Measurements from ENCODE around the gene ALDH1L1.

GRCh38 chr3:126117786-126118185 is 62.6 kb downstream of the ALDH1L1 start:
- TF ChIP-seq CTCF (IDR thresholded peaks at IDR 0.05) (no peak), POLR2A (IDR thresholded peaks at IDR 0.05; ENCODE audit: low read depth) (no peak)
